Loucy (cell line): ENCODE measurements around the gene LSM6.

Experiments used
- CTCF ChIP-seq: fragments of 200-600 bp; sonication (generic); conservative IDR thresholded peaks from 2 replicates; pipeline ENCODE4 v1.5.1; 2014; ENCODE audit warnings: mild to moderate bottlenecking, antibody characterized with exemption, low read length
- EZH2phosphoT487 ChIP-seq: fragments of 200-600 bp; IDR thresholded peaks from 2 replicates; pipeline ENCODE4 v1.6.1; 2018; ENCODE audit warnings: antibody characterized with exemption, mild to moderate bottlenecking, moderate library complexity, borderline replicate concordance

DNA sequence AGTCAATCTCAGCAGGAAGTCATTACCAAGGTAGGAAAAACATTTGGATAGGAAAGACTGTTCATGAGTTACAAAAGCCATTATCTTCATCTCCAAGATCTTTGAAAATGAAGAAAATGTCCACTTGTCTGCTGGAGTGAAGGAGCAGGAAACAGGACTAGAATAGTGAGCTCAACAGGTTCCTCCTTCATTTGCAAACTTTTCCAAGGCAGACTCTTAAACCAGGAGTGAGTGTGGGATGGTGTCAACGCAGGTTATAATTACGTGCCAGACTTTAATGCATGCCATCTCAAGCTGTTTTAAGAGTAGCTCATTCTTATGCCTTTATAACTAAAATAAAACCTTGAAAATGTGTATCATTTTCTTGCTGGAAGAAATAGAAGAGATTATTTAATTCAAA, 35.4 kb downstream of the LSM6 start:
- TF ChIP-seq EZH2phosphoT487 (no peak), CTCF (no peak)
